C4-2B (cell line): Measurements from ENCODE around the gene CHI3L1.

Experiments used
- H3K27ac ChIP-seq: fragments of 450-650 bp; 2 replicates; pipeline ENCODE4 v1.5.1; 2017
- ZFX ChIP-seq: fragments of 450-650 bp; IDR thresholded peaks from 2 replicates; pipeline ENCODE4 v1.6.1; 2017
- TF ChIP-seq, protein P1 (sequence below): fragments of 450-650 bp; conservative IDR thresholded peaks from 2 replicates; pipeline ENCODE4 v1.5.1; 2017; ENCODE audit warnings: mild to moderate bottlenecking

Gene CHI3L1

GRCh38 chr1:203166192-203166940 is 20.1 kb downstream of the CHI3L1 start:
- H3K27ac ChIP-seq = no peak overlapping the region
- no peak for TF ChIP-seq ZFX
- TF ChIP-seq, protein P1, sequence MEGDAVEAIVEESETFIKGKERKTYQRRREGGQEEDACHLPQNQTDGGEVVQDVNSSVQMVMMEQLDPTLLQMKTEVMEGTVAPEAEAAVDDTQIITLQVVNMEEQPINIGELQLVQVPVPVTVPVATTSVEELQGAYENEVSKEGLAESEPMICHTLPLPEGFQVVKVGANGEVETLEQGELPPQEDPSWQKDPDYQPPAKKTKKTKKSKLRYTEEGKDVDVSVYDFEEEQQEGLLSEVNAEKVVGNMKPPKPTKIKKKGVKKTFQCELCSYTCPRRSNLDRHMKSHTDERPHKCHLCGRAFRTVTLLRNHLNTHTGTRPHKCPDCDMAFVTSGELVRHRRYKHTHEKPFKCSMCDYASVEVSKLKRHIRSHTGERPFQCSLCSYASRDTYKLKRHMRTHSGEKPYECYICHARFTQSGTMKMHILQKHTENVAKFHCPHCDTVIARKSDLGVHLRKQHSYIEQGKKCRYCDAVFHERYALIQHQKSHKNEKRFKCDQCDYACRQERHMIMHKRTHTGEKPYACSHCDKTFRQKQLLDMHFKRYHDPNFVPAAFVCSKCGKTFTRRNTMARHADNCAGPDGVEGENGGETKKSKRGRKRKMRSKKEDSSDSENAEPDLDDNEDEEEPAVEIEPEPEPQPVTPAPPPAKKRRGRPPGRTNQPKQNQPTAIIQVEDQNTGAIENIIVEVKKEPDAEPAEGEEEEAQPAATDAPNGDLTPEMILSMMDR = no peak; the same call in 1 of the 2 replicates

DNA sequence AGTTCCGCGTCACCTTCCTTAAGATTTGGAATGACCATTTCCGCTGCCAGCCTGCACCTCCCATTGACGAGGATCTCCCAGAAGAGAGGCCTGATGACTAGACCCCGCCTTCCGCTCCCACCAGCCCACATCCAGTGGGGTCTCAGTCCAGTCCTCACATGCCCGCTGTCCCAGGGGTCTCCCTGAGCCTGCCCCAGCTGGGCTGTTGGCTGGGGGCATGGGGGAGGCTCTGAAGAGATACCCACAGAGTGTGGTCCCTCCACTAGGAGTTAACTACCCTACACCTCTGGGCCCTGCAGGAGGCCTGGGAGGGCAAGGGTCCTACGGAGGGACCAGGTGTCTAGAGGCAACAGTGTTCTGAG is 20.7 kb downstream of the CHI3L1 start:
- no peak overlapping the region for H3K27ac ChIP-seq
- TF ChIP-seq ZFX = no peak
- TF ChIP-seq, protein P1 = no peak

DNA sequence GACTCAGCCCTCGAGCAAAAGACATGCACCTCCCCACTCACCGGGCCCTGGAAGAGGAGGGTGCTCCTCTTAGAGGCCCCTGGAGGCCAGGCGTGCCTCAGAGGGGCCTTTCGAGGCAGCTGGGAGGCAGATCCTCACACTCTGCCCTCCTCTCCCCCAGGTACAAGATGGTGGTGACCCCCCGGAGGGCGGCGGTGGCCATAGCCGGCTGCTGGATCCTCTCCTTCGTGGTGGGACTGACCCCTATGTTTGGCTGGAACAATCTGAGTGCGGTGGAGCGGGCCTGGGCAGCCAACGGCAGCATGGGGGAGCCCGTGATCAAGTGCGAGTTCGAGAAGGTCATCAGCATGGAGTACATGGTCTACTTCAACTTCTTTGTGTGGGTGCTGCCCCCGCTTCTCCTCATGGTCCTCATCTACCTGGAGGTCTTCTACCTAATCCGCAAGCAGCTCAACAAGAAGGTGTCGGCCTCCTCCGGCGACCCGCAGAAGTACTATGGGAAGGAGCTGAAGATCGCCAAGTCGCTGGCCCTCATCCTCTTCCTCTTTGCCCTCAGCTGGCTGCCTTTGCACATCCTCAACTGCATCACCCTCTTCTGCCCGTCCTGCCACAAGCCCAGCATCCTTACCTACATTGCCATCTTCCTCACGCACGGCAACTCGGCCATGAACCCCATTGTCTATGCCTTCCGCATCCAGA is 21.3 kb downstream of the CHI3L1 start:
- TF ChIP-seq, protein P1 = no peak
- no peak for TF ChIP-seq ZFX
- H3K27ac ChIP-seq = no peak overlapping the region

GRCh38 chr1:203163891-203164635 is 22.4 kb downstream of the CHI3L1 start:
- TF ChIP-seq, protein P1 = no peak
- TF ChIP-seq ZFX = no peak
- no peak overlapping the region for H3K27ac ChIP-seq

DNA sequence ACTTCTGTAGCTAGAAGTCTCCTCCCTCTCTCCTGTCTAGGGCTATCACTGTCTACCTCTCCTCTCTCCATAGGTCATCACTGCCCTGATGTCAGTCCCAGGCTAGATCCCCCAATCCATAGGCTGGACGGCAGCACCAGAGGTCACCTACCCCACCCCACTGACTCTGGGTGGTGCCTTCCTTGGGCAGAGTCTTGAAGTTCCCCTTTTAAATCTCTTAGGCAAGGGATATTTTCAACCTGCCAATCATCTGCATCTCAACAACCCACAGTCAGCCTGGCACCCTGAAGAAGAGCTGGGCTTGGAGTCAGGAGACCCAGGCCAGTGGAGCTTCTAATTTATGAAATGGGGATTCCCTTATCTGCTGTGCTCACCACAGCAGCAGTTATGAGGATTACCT is 24.1 kb downstream of the CHI3L1 start:
- no peak overlapping the region for H3K27ac ChIP-seq
- TF ChIP-seq ZFX = no peak
- TF ChIP-seq, protein P1 = no peak

DNA sequence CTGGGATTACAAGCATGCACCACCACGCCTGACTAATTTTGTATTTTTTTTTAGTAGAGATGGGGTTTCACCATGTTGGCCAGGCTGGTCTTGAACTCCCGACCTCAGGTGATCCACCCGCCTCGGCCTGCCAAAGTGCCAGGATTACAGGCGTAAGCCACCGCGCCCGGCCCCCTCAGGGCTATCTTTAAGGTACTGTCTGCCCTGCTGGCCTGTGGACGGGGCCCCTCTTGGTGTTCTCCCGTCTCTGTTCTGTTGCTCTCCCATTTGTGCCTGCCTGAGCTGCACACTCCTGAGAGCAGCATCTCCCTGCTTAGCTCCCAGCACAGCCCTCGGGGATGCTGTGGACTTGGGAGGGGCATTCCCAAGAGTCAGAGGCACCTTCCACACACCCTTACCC is 24.8 kb downstream of the CHI3L1 start:
- TF ChIP-seq ZFX = no peak
- TF ChIP-seq, protein P1 = no peak
- no peak overlapping the region for H3K27ac ChIP-seq

DNA sequence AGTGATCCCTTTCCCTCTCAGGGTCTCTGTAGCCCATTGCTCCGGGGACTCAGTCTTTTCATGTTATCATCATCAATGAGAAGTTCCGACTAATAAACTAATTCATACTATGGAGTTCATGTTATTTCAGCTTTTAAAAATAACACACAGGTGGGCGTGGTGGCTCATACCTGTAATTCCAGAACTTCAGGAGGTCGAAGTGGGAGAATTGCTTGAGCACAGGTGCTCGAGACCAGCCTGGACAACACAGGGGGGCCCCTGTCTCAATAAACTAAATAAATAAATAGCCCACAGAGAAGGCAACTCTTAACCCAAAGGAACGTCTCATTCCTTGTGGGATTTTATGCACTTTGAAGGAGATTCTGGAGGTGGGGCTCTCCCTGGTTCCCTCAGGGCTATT is 25.3 kb downstream of the CHI3L1 start:
- TF ChIP-seq, protein P1 = no peak
- TF ChIP-seq ZFX = no peak
- no peak overlapping the region for H3K27ac ChIP-seq
